K562 (cell line): Measurements from ENCODE around the gene NR2F6. TPM values are rescaled to one million over a fixed set of nuclear protein-coding genes. Genes with fewer than 3 reads are reported as not detected.
A peak's percentile ranks its signal among the peaks of the same experiment; 100 is the strongest.

Source experiments
- ATAC-seq: fragments of 200-7000 bp; cut with Tn5 transposase; 3 replicates; pipeline ENCODE4 v1.9.1; 2020; ENCODE audit warnings: moderate library complexity
- BruUV-seq: library from RNA; stranded (reverse); fragments of 400-500 nt; replicated peaks from 2 replicates; lab custom pipeline; 2021; lab: Mats Ljungman, UMichigan
- CTCF ChIA-PET: fragments of 300-600 bp; formaldehyde crosslinking; extraction: SDS; loops from one replicate; lab custom pipeline; 2021; ENCODE audit warnings: low intra/inter-chr PET ratio; lab: Yijun Ruan, JAX
- POLR2A ChIA-PET: fragments of 300-600, 350-650 bp; sonication (Branson Sonifier 250); formaldehyde crosslinking; extraction: SDS; loops from one replicate; lab custom pipeline; 2021; ENCODE audit warnings: antibody characterized with exemption, inconsistent platforms; lab: Yijun Ruan, JAX
- DNase-seq, 4 experiments: peaks; one replicate each; pipeline versions ENCODE4 v3.0.0 to v3.0.0-alpha.2; 2011 to 2018; ENCODE audit warnings: low spot score in 3 of 4, mixed read lengths in 3 of 4; ENCODE audit errors: extremely low read depth in 1 of 4
- FAIRE-seq: peaks from 2 replicates; lab custom pipeline; 2011; peaks lifted over from hg19 to GRCh38; lab: Jason Lieb, UNC
- H2AFZ ChIP-seq: 2 replicates; pipeline ENCODE4 v1.6.0; 2011; ENCODE audit warnings: low read depth, low read length, control low read depth, inconsistent platforms
- H3K27ac ChIP-seq: fragments of 200-600 bp; 3 replicates; pipeline ENCODE4 v1.8.0; 2011; ENCODE audit warnings: low read depth, mild to moderate bottlenecking, control low read depth, inconsistent platforms, low read length, moderate library complexity, mixed read lengths; ENCODE audit errors: extremely low read depth
- H3K27me3 ChIP-seq, 2 experiments: fragments of 300-600 bp in 1 of 2; 2 replicates in 1 of 2; 3 replicates in 1 of 2; pipeline versions ENCODE4 v1.6.0 to v1.8.0; 2011; ENCODE audit warnings: inconsistent platforms in 2 of 2, low read length in 2 of 2, mild to moderate bottlenecking in 1 of 2, mixed read lengths in 1 of 2, moderate library complexity in 1 of 2; ENCODE audit not compliant: control insufficient read depth in 2 of 2, insufficient read depth in 2 of 2
- H3K36me3 ChIP-seq: fragments of 300-600 bp; 3 replicates; pipeline ENCODE4 v1.8.0; 2011; ENCODE audit warnings: mild to moderate bottlenecking, low read length, inconsistent platforms; ENCODE audit not compliant: control insufficient read depth, insufficient read depth
- H3K4me1 ChIP-seq, 2 experiments: fragments of 200-600 bp in 1 of 2; replicated peaks in 1 of 2; 2 replicates in 1 of 2; 3 replicates in 1 of 2; pipeline versions ENCODE4 v1.5.1 to v1.8.0; 2011; ENCODE audit warnings: inconsistent platforms in 2 of 2, low read length in 2 of 2, mild to moderate bottlenecking in 1 of 2, mixed read lengths in 1 of 2, moderate library complexity in 1 of 2; ENCODE audit not compliant: control insufficient read depth in 2 of 2, insufficient read depth in 2 of 2
- H3K4me2 ChIP-seq: 2 replicates; pipeline ENCODE4 v1.6.1; 2011; ENCODE audit warnings: low read length, control low read depth, inconsistent platforms, mixed read lengths; ENCODE audit not compliant: insufficient read depth
- H3K4me3 ChIP-seq: fragments of 200-600 bp; sonication (generic), shearing (Covaris generic); 2 replicates; pipeline ENCODE4 v1.5.1; 2016; ENCODE audit warnings: control low read depth, inconsistent platforms
- H3K79me2 ChIP-seq: fragments of 200-600 bp; 3 replicates; pipeline ENCODE4 v1.8.0; 2011; ENCODE audit warnings: low read length, inconsistent platforms; ENCODE audit not compliant: control insufficient read depth, insufficient read depth
- H3K9ac ChIP-seq, 2 experiments: 2 replicates each; pipeline versions ENCODE4 v1.6.0 to v1.6.1; 2011; ENCODE audit warnings: low read depth in 2 of 2, low read length in 2 of 2, control low read depth in 1 of 2, inconsistent platforms in 1 of 2, mild to moderate bottlenecking in 1 of 2, mixed read lengths in 1 of 2; ENCODE audit not compliant: insufficient read depth in 1 of 2
- H3K9me1 ChIP-seq: one replicate; pipeline ENCODE4 v1.6.0; 2011; ENCODE audit warnings: inconsistent platforms, mild to moderate bottlenecking, low read length, moderate library complexity; ENCODE audit not compliant: control insufficient read depth, insufficient read depth
- H3K9me3 ChIP-seq: replicated peaks from 2 replicates; pipeline ENCODE4 v1.5.1; 2011; ENCODE audit warnings: low read depth, low read length, inconsistent platforms; ENCODE audit not compliant: control insufficient read depth, insufficient read depth
- H4K20me1 ChIP-seq: replicated peaks from 2 replicates; pipeline ENCODE4 v1.6.1; 2011; ENCODE audit warnings: low read length, inconsistent platforms, mixed read lengths; ENCODE audit not compliant: control insufficient read depth, insufficient read depth
- ATF1 ChIP-seq, 2 experiments: fragments of 450-650 bp in 1 of 2; IDR thresholded peaks; 2 replicates each; pipeline ENCODE4 v1.6.1; 2016; ENCODE audit warnings: missing compliant biosample characterization in 1 of 2, missing genetic modification characterization in 1 of 2
- CREB3L1 ChIP-seq: fragments of 450-650 bp; IDR thresholded peaks from 2 replicates; pipeline ENCODE4 v1.6.1; 2014; ENCODE audit warnings: low read depth, mild to moderate bottlenecking, moderate library complexity, borderline replicate concordance
- DMBX1 ChIP-seq: fragments of 250-450 bp; sonication (Bioruptor Pico); IDR thresholded peaks from 2 replicates; pipeline ENCODE4 v1.8.0; 2022; ENCODE audit warnings: inconsistent platforms, mild to moderate bottlenecking, moderate library complexity, borderline replicate concordance
- EP400 ChIP-seq: fragments of 450-650 bp; IDR thresholded peaks from 2 replicates; pipeline ENCODE4 v1.6.1; 2017; ENCODE audit warnings: antibody characterized with exemption, mild to moderate bottlenecking, moderate library complexity
- FIP1L1 ChIP-seq: fragments of 200-400 bp; formaldehyde crosslinking; IDR thresholded peaks from 2 replicates; pipeline ENCODE4 v1.6.1; 2018; ENCODE audit warnings: mild to moderate bottlenecking, low read depth, low read length; ENCODE audit not compliant: poor library complexity, severe bottlenecking
- HDAC2 ChIP-seq: fragments of 450-650 bp; IDR thresholded peaks from 2 replicates; pipeline ENCODE4 v1.6.1; 2016; ENCODE audit warnings: mild to moderate bottlenecking
- USF1 ChIP-seq: sonication (generic); formaldehyde crosslinking; IDR thresholded peaks from 2 replicates; pipeline ENCODE4 v1.9.0; 2022; ENCODE audit warnings: mild to moderate bottlenecking, missing genetic modification reagents
- WGBS: fragments of 100-300 bp; shearing (Covaris generic); methylation state at CpG from one replicate; pipeline ENCODE4 v1.1.6; 2016; ENCODE audit warnings: low coverage, mixed read lengths; ENCODE audit not compliant: insufficient coverage; ENCODE audit errors: missing lambda C conversion rate; 5-methylcytosine and 5-hydroxymethylcytosine counted together
- in situ Hi-C: fragments of 300-500 bp; cut with MboI; formaldehyde crosslinking; loops from 4 replicates; pipeline ENCODE4 v1.15.0; 2018; ENCODE audit warnings: inconsistent platforms, mixed read lengths
- intact Hi-C: fragments of 100-400 bp; cut with micrococcal nuclease; formaldehyde crosslinking; loops from 2 replicates; pipeline ENCODE4 v1.14.2; 2022
- polyA plus RNA-seq, 8 experiments: library from polyadenylated mRNA; depleted of rRNA in 4 of 8; stranded (reverse) in 5 of 8; unstranded in 3 of 8; fragments of >200 nt; fragmentation: Nextera tagmentation in 2 of 8; fragmentation: Illumina TruSeq in 1 of 8; extraction: Ambion mirVana in 2 of 8; extraction: Trizol in 1 of 8; gene quantifications; 2 replicates each; pipeline versions ENCODE4 v1.2.1 to v1.2.3, GENCODE V29; 2011 to 2014; ENCODE audit warnings: inconsistent platforms in 1 of 8, missing spikeins in 1 of 8
- total RNA-seq, 7 experiments: library from RNA; depleted of rRNA in 6 of 7; stranded (reverse); fragments of >200 nt in 6 of 7; fragmentation: Illumina TruSeq in 2 of 7; extraction: Trizol in 2 of 7; gene quantifications; 2 replicates each; pipeline versions ENCODE4 v1.2.1 to v1.2.3, GENCODE V29; 2011 to 2021; ENCODE audit warnings: low replicate concordance in 1 of 7
- TF ChIP-seq, protein P1 (sequence below), 2 experiments: fragments of 450-650 bp in 1 of 2; sonication (generic) in 1 of 2; formaldehyde crosslinking in 1 of 2; IDR thresholded peaks; 2 replicates each; pipeline versions ENCODE4 v1.7.1 to v1.9.0; 2016 to 2022; ENCODE audit warnings: inconsistent platforms in 1 of 2, mild to moderate bottlenecking in 1 of 2, missing genetic modification reagents in 1 of 2

NR2F6 gene
- total and polyA plus RNA-seq, 9 of the 15 experiments (the other 6 are each of a cell fraction or from before 2014, with no cell fraction given) = 0.76 to 97.5 (median 18.8) TPM

DNA sequence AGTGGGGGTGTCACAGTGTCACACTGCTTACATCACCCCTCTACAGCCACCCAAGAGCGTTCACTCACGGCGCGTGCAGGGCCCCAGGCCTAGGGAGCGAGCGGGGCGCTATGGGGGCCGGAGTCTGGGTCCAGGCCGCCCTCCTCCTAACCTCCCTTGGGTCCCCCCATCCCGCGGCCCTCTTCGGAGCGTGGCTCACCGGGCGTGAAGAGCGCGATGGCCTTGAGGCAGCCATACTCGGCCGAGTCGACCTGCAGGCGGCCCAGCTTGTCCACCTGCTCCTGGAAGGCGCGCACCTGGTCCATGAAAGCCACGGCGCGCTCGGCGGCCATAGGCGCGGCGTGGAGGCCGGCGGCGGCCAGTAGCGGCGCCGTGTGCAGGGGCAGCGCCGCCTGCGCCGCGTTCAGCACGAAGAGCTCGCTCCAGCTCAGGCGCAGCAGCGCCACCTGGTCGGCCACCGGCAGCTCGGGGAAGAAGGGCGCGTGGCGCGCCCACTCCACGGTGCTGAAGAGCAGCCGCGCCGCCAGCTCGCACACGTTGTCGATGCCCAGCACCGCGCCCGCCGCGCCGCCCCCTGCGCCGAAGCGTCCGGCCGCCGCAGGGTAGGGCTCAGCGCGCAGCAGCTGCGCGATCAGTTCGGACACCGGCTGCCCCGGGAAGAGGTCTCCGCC, 10.3 kb downstream of the NR2F6 start:
- H3K4me2 ChIP-seq = peak overlapping the region; percentile 98
- peak overlapping the region; percentile 77 for H3K4me3 ChIP-seq
- CTCF ChIA-PET = interaction anchor here (1.1 kb wide), 1 partner anchor 32 kb away, joined by 3 read pairs; no protein-coding TSS in a partner anchor
- FAIRE-seq (no peak), DNase-seq (peak; percentile 41 to 87 (median 48)), ATAC-seq (peak; percentile 88)
- intact Hi-C loops = loop anchor here (1.0 kb wide), 1 partner anchor 8 kb away; no protein-coding TSS in a partner anchor
- peaks cover 18 to 43% of the 10 kb centered on the region in 2 experiments for H3K4me1 ChIP-seq
- peaks cover 70% of the 10 kb centered on the region; the same call in 2 of the 3 replicates for H3K36me3 ChIP-seq
- no TSS peak for BruUV-seq
- POLR2A ChIA-PET = interaction anchor here (0.6 to 11.3 kb wide), 14 partner anchors 10 to 179 kb away, joined by 3 to 129 read pairs (median 4); partner anchors contain the start of genes NR2F6, OCEL1 and USE1
- in situ Hi-C loops = no loop called here
- no peaks in the 10 kb centered on the region for H3K27me3 ChIP-seq
- under 1% methylated on average over 41 of the region's 80 CpGs for WGBS
- no peaks in the 10 kb centered on the region for H3K9me3 ChIP-seq
- no peaks in the 10 kb centered on the region for H3K9me1 ChIP-seq
- H3K9ac ChIP-seq = peak overlapping the region; percentile 82 to 92
- peaks cover 59% of the 10 kb centered on the region for H3K79me2 ChIP-seq
- H3K27ac ChIP-seq = peak overlapping the region; percentile 87
- H4K20me1 ChIP-seq = peaks cover 10% of the 10 kb centered on the region; the same call in 1 of the 2 replicates
- H2AFZ ChIP-seq = peak overlapping the region; percentile 76
- TF ChIP-seq FIP1L1 (peak; percentile 93), EP400 (peak; percentile 77; the same call in 1 of the 2 replicates), ATF1 (CRISPR knock-in tag; IDR thresholded peaks at IDR 0.05) (no peak), ATF1 (tag; IDR thresholded peaks at IDR 0.05) (peak; percentile 68), CREB3L1 (peak; percentile 79), HDAC2 (no peak), DMBX1 (CRISPR knock-in tag) (peak; percentile 70), USF1 (CRISPR knock-in tag) (peak; percentile 32; the same call in 1 of the 2 replicates)
- TF ChIP-seq, protein P1, sequence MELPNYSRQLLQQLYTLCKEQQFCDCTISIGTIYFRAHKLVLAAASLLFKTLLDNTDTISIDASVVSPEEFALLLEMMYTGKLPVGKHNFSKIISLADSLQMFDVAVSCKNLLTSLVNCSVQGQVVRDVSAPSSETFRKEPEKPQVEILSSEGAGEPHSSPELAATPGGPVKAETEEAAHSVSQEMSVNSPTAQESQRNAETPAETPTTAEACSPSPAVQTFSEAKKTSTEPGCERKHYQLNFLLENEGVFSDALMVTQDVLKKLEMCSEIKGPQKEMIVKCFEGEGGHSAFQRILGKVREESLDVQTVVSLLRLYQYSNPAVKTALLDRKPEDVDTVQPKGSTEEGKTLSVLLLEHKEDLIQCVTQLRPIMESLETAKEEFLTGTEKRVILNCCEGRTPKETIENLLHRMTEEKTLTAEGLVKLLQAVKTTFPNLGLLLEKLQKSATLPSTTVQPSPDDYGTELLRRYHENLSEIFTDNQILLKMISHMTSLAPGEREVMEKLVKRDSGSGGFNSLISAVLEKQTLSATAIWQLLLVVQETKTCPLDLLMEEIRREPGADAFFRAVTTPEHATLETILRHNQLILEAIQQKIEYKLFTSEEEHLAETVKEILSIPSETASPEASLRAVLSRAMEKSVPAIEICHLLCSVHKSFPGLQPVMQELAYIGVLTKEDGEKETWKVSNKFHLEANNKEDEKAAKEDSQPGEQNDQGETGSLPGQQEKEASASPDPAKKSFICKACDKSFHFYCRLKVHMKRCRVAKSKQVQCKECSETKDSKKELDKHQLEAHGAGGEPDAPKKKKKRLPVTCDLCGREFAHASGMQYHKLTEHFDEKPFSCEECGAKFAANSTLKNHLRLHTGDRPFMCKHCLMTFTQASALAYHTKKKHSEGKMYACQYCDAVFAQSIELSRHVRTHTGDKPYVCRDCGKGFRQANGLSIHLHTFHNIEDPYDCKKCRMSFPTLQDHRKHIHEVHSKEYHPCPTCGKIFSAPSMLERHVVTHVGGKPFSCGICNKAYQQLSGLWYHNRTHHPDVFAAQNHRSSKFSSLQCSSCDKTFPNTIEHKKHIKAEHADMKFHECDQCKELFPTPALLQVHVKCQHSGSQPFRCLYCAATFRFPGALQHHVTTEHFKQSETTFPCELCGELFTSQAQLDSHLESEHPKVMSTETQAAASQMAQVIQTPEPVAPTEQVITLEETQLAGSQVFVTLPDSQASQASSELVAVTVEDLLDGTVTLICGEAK (IDR thresholded peaks at IDR 0.05) = 0 out of 2 replicates have a peak, but pooled peaks have one; percentile 27
- TF ChIP-seq, protein P1 (CRISPR knock-in tag; IDR thresholded peaks at IDR 0.05) = no peak
